ENCODE results near the gene SCO1. TPM values are rescaled to one million over a fixed set of nuclear protein-coding genes. Genes with fewer than 3 reads are reported as not detected.
A peak's percentile ranks its signal among the peaks of the same experiment; 100 is the strongest.

The SCO1 gene
- total RNA-seq, 2 donors from 2014 or later = 43.3 to 43.9 TPM

- no peaks in the 10 kb centered on the region for H3K27me3 Mint-ChIP-seq (ENCODE audit: insufficient read depth)
- no peaks in the 10 kb centered on the region for H3K4me1 Mint-ChIP-seq
- TF ChIP-seq CTCF (conservative IDR thresholded peaks at IDR 0.05) = no peak
- DNase-seq = no peak
- H3K27ac Mint-ChIP-seq = peak overlapping the region; percentile 30
- H3K27ac ChIP-seq (ENCODE audit: low read depth, low read length) = no peak overlapping the region
- no peak overlapping the region for H3K4me3 Mint-ChIP-seq
- H3K36me3 Mint-ChIP-seq (ENCODE audit: low read depth) = peaks cover 34% of the 10 kb centered on the region
- no peak overlapping the region for H3K4me3 ChIP-seq (ENCODE audit: low read length)
- H3K36me3 ChIP-seq (ENCODE audit: control insufficient read depth, insufficient read depth, low read length) = peaks cover 32% of the 10 kb centered on the region
- no peaks in the 10 kb centered on the region for H3K27me3 ChIP-seq (ENCODE audit: control insufficient read depth, insufficient read depth, low read length, poor library complexity, severe bottlenecking)
- no peaks in the 10 kb centered on the region for H3K9me3 ChIP-seq (ENCODE audit: control insufficient read depth, low read length)
- H3K9me3 Mint-ChIP-seq = no peaks in the 10 kb centered on the region
- H3K4me1 ChIP-seq (ENCODE audit: control insufficient read depth, insufficient read depth, low read length) = no peaks in the 10 kb centered on the region
- 94 to 95% methylated on average over 11 to 12 of the region's 12 CpGs for WGBS, 2 experiments (ENCODE audit: insufficient coverage in 1 of 2, insufficient read length in 1 of 2)
- no peak overlapping the region for H3K9ac ChIP-seq (ENCODE audit: extremely low read depth, low read length, poor library complexity, severe bottlenecking)
These were observed 24.0 kb downstream of the SCO1 start for GRCh38 chr17:10673312-10673711.

- H3K4me1 ChIP-seq (ENCODE audit: control insufficient read depth, insufficient read depth, low read length) = no peaks in the 10 kb centered on the region
- 100% methylated on average over 1 of the region's 1 CpG; no CpG with 5 or more reads in 1 of the 2 experiments for WGBS, 2 experiments (ENCODE audit: insufficient coverage in 1 of 2, insufficient read length in 1 of 2)
These were observed 28.6 kb downstream of the SCO1 start for GRCh38 chr17:10668775-10669174.

GRCh38 chr17:10666906-10667305, 30.4 kb downstream of the SCO1 start:
- DNase-seq = no peak
- no peak overlapping the region for H3K27ac Mint-ChIP-seq
- Histone ChIP-seq H3K4me3 (ENCODE audit: low read length) (no peak overlapping the region), H3K27ac (ENCODE audit: low read depth, low read length) (no peak overlapping the region), H3K9ac (ENCODE audit: extremely low read depth, low read length, poor library complexity, severe bottlenecking) (no peak overlapping the region), H3K27me3 (ENCODE audit: control insufficient read depth, insufficient read depth, low read length, poor library complexity, severe bottlenecking) (no peaks in the 10 kb centered on the region), H3K9me3 (ENCODE audit: control insufficient read depth, low read length) (no peaks in the 10 kb centered on the region), H3K36me3 (ENCODE audit: control insufficient read depth, insufficient read depth, low read length) (no peaks in the 10 kb centered on the region), H3K4me1 (ENCODE audit: control insufficient read depth, insufficient read depth, low read length) (no peaks in the 10 kb centered on the region)
- no peak overlapping the region for H3K4me3 Mint-ChIP-seq
- no peaks in the 10 kb centered on the region for H3K27me3 Mint-ChIP-seq (ENCODE audit: insufficient read depth)
- no peaks in the 10 kb centered on the region for H3K4me1 Mint-ChIP-seq
- WGBS, 2 experiments (ENCODE audit: insufficient coverage in 1 of 2, insufficient read length in 1 of 2) = 79 to 100% methylated on average over 2 to 5 of the region's 5 CpGs
- no peaks in the 10 kb centered on the region for H3K36me3 Mint-ChIP-seq (ENCODE audit: low read depth)
- no peak for TF ChIP-seq CTCF (conservative IDR thresholded peaks at IDR 0.05)
- H3K9me3 Mint-ChIP-seq = no peaks in the 10 kb centered on the region

More at GRCh38 chr17:10668775-10669174, 28.6 kb downstream of the SCO1 start:
- Mint-ChIP-seq H3K4me1 (no peaks in the 10 kb centered on the region), H3K9me3 (no peaks in the 10 kb centered on the region), H3K27me3 (ENCODE audit: insufficient read depth) (no peaks in the 10 kb centered on the region), H3K4me3 (no peak overlapping the region), H3K27ac (no peak overlapping the region), H3K36me3 (ENCODE audit: low read depth) (peaks cover 3% of the 10 kb centered on the region)
- no peaks in the 10 kb centered on the region for H3K27me3 ChIP-seq (ENCODE audit: control insufficient read depth, insufficient read depth, low read length, poor library complexity, severe bottlenecking)
- no peaks in the 10 kb centered on the region for H3K36me3 ChIP-seq (ENCODE audit: control insufficient read depth, insufficient read depth, low read length)
- DNase-seq = no peak
- H3K9ac ChIP-seq (ENCODE audit: extremely low read depth, low read length, poor library complexity, severe bottlenecking) = no peak overlapping the region
- H3K9me3 ChIP-seq (ENCODE audit: control insufficient read depth, low read length) = no peaks in the 10 kb centered on the region
- no peak overlapping the region for H3K4me3 ChIP-seq (ENCODE audit: low read length)
- TF ChIP-seq CTCF (conservative IDR thresholded peaks at IDR 0.05) = no peak
- no peak overlapping the region for H3K27ac ChIP-seq (ENCODE audit: low read depth, low read length)
